ENCODE data around the gene CCDC127. TPM values are rescaled to one million over a fixed set of nuclear protein-coding genes. Genes with fewer than 3 reads are reported as not detected.

CCDC127 gene
- total and polyA plus RNA-seq, 2 donors (not counting 3 experiments of a cell fraction or from before 2014, with no cell fraction given) = 3.4 to 6.3 TPM

- no peaks in the 10 kb centered on the region for H4K20me1 ChIP-seq (replicated peaks; ENCODE audit: control insufficient read depth, extremely low read depth, insufficient read depth, low read length)
- no peak overlapping the region for H3K4me2 ChIP-seq (ENCODE audit: insufficient read depth, low read length)
- H3K9me1 ChIP-seq (replicated peaks; ENCODE audit: control insufficient read depth, extremely low read depth, insufficient read depth, low read length) = no peaks in the 10 kb centered on the region
- H3K4me1 ChIP-seq (ENCODE audit: control insufficient read depth, extremely low read depth, insufficient read depth, low read length) = no peaks in the 10 kb centered on the region
- dilution Hi-C loops (cut with MboI; ENCODE audit: extremely low pct_ligation_motif_present, low sequenced_read_pairs) = no loop called here
- no peak overlapping the region for H2AFZ ChIP-seq (ENCODE audit: low read depth, low read length)
- FAIRE-seq (no peak), DNase-seq (ENCODE audit: low read depth, low spot score) (no peak)
- no TSS peak for BruUV-seq (replicated peaks)
- H3K4me3 ChIP-seq (replicated peaks in 1 of 3; ENCODE audit: insufficient read depth in 1 of 3, low read depth in 1 of 3, low read length in 3 of 3) = no peak overlapping the region
- CTCF ChIA-PET = interaction anchor here (3.1 kb wide), 1 partner anchor 18 kb away, joined by 11 read pairs; no protein-coding TSS in a partner anchor
- no peaks in the 10 kb centered on the region for H3K9me3 ChIP-seq (replicated peaks; ENCODE audit: control insufficient read depth, insufficient read depth, low read length)
- no peaks in the 10 kb centered on the region for H3K27me3 ChIP-seq (ENCODE audit: control insufficient read depth in 2 of 2, insufficient read depth in 2 of 2, low read length in 2 of 2)
- TF ChIP-seq GATA2 (IDR thresholded peaks at IDR 0.05; ENCODE audit: insufficient read depth, insufficient read length, low read depth, low read length) = no peak
- no peak for TF ChIP-seq JUN (IDR thresholded peaks at IDR 0.05; ENCODE audit: borderline replicate concordance, insufficient read depth, insufficient read length, low read depth)
- TF ChIP-seq CTCF (IDR thresholded peaks at IDR 0.05; ENCODE audit: extremely low read depth in 1 of 2, insufficient read depth in 1 of 2, low read depth in 1 of 2, low read length in 2 of 2) = no peak
- no peak for TF ChIP-seq MYC (IDR thresholded peaks at IDR 0.05; ENCODE audit: low read depth, low read length)
- no peak for TF ChIP-seq EZH2 (IDR thresholded peaks at IDR 0.05; ENCODE audit: borderline replicate concordance, low read depth, low read length, severe bottlenecking)
- TF ChIP-seq POLR2AphosphoS5 (IDR thresholded peaks at IDR 0.05; ENCODE audit: insufficient read depth, low read depth, low read length) = no peak
- no peak for TF ChIP-seq POLR2A (IDR thresholded peaks at IDR 0.05; ENCODE audit: low read depth, low read length)
- TF ChIP-seq FOS (IDR thresholded peaks at IDR 0.05; ENCODE audit: borderline replicate concordance, insufficient read depth, low read length) = no peak
- TF ChIP-seq, protein P1, sequence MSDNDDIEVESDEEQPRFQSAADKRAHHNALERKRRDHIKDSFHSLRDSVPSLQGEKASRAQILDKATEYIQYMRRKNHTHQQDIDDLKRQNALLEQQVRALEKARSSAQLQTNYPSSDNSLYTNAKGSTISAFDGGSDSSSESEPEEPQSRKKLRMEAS (IDR thresholded peaks at IDR 0.05; ENCODE audit: insufficient read depth, insufficient read length) = no peak
- H3K9ac ChIP-seq (replicated peaks; ENCODE audit: extremely low read depth, insufficient read depth, low read length) = no peak overlapping the region
- POLR2A ChIA-PET = no interaction called here
- intact Hi-C loops (cut with micrococcal nuclease) = no loop called here
- no peaks in the 10 kb centered on the region for H3K36me3 ChIP-seq (ENCODE audit: control insufficient read depth in 2 of 2, extremely low read depth in 1 of 2, insufficient read depth in 2 of 2, low read length in 2 of 2)
- no peak overlapping the region for H3K27ac ChIP-seq (ENCODE audit: insufficient read depth, low read depth, low read length)
- no peaks in the 10 kb centered on the region for H3K79me2 ChIP-seq (ENCODE audit: control insufficient read depth, insufficient read depth, low read length)
Measured at GRCh38 chr5:169728-170094, 48.2 kb downstream of the CCDC127 start.

Measured in endothelial cell of umbilical vein (primary cell).